Heart left ventricle (tissue), 13 donors: ENCODE results near the gene MTF1.

Experiments
- CTCF ChIP-seq, 12 donors: fragments of 200-600 bp; sonication (generic) in 4 of 12; IDR thresholded peaks; one replicate each; pipeline versions ENCODE4 v1.5.0 to v1.8.0; 2018 to 2022; ENCODE audit warnings: antibody characterized with exemption in 12 of 12, mild to moderate bottlenecking in 5 of 12
- POLR2A ChIP-seq, 2 donors: fragments of 450-650 bp; IDR thresholded peaks; one replicate each; pipeline ENCODE4 v1.6.1; 2017; ENCODE audit warnings: antibody characterized with exemption in 2 of 2, mild to moderate bottlenecking in 2 of 2, moderate library complexity in 2 of 2
- donor health status: ischemic (EF 13 %, LVEDD 7.1; RV severe dilation, severe dysfunction).
- donor health status: DM: no; HTN: yes; CAD: no.
- donor health status: DM: no; HTN: no; CAD: no.
- donor health status: ischemic (EF 25% LVEDD 6.9; RV normal size, moderate dysfunction).
- donor health status: ischemic (EF 25% LVEDD 5.7; RV mildly dilated, moderate dysfunction).
- donor health status: ischemic (EF 35%, LVEDD 5.7; RV mildly dilated, moderate dysfunction).
- donor health status: nonischemic (EF 11% LVEDD 7.7; RV severe dilation, severe dysfunction).
- donor health status: DM: yes; HTN: yes; CAD: no.
- donor health status: PGD.
- donor health status: ischemic (EF 29% LVEDD 5.4; RV normal size, mild dysfunction).
- donor health status: nonischemic (EF 23%, LVEDD 6.1; RV moderate dilation, normal function).

- no peak for TF ChIP-seq POLR2A (IDR thresholded peaks at IDR 0.05)
- TF ChIP-seq CTCF (IDR thresholded peaks at IDR 0.05) = no peak
These were observed 45.8 kb downstream of the MTF1 start for GRCh38 chr1:37813529-37814145.
